K562 (cell line): Measurements from ENCODE around the gene AMPD3. TPM values are rescaled to one million over a fixed set of nuclear protein-coding genes. Genes with fewer than 3 reads are reported as not detected.
A peak's percentile ranks its signal among the peaks of the same experiment; 100 is the strongest.

Experiments used
- ATAC-seq: fragments of 200-7000 bp; cut with Tn5 transposase; 3 replicates; pipeline ENCODE4 v1.9.1; 2020; ENCODE audit warnings: moderate library complexity
- BruUV-seq: library from RNA; stranded (reverse); fragments of 400-500 nt; replicated peaks from 2 replicates; lab custom pipeline; 2021; lab: Mats Ljungman, UMichigan
- CTCF ChIA-PET: fragments of 300-600 bp; formaldehyde crosslinking; extraction: SDS; loops from one replicate; lab custom pipeline; 2021; ENCODE audit warnings: low intra/inter-chr PET ratio; lab: Yijun Ruan, JAX
- POLR2A ChIA-PET: fragments of 300-600, 350-650 bp; sonication (Branson Sonifier 250); formaldehyde crosslinking; extraction: SDS; loops from one replicate; lab custom pipeline; 2021; ENCODE audit warnings: antibody characterized with exemption, inconsistent platforms; lab: Yijun Ruan, JAX
- DNase-seq, 4 experiments: peaks; one replicate each; pipeline versions ENCODE4 v3.0.0 to v3.0.0-alpha.2; 2011 to 2018; ENCODE audit warnings: low spot score in 3 of 4, mixed read lengths in 3 of 4; ENCODE audit errors: extremely low read depth in 1 of 4
- FAIRE-seq: peaks from 2 replicates; lab custom pipeline; 2011; peaks lifted over from hg19 to GRCh38; lab: Jason Lieb, UNC
- H2AFZ ChIP-seq: 2 replicates; pipeline ENCODE4 v1.6.0; 2011; ENCODE audit warnings: low read depth, low read length, control low read depth, inconsistent platforms
- H3K27ac ChIP-seq: fragments of 200-600 bp; 3 replicates; pipeline ENCODE4 v1.8.0; 2011; ENCODE audit warnings: low read depth, mild to moderate bottlenecking, control low read depth, inconsistent platforms, low read length, moderate library complexity, mixed read lengths; ENCODE audit errors: extremely low read depth
- H3K27me3 ChIP-seq, 2 experiments: fragments of 300-600 bp in 1 of 2; 2 replicates in 1 of 2; 3 replicates in 1 of 2; pipeline versions ENCODE4 v1.6.0 to v1.8.0; 2011; ENCODE audit warnings: inconsistent platforms in 2 of 2, low read length in 2 of 2, mild to moderate bottlenecking in 1 of 2, mixed read lengths in 1 of 2, moderate library complexity in 1 of 2; ENCODE audit not compliant: control insufficient read depth in 2 of 2, insufficient read depth in 2 of 2
- H3K36me3 ChIP-seq: fragments of 300-600 bp; 3 replicates; pipeline ENCODE4 v1.8.0; 2011; ENCODE audit warnings: mild to moderate bottlenecking, low read length, inconsistent platforms; ENCODE audit not compliant: control insufficient read depth, insufficient read depth
- H3K4me1 ChIP-seq, 2 experiments: fragments of 200-600 bp in 1 of 2; replicated peaks in 1 of 2; 2 replicates in 1 of 2; 3 replicates in 1 of 2; pipeline versions ENCODE4 v1.5.1 to v1.8.0; 2011; ENCODE audit warnings: inconsistent platforms in 2 of 2, low read length in 2 of 2, mild to moderate bottlenecking in 1 of 2, mixed read lengths in 1 of 2, moderate library complexity in 1 of 2; ENCODE audit not compliant: control insufficient read depth in 2 of 2, insufficient read depth in 2 of 2
- H3K4me2 ChIP-seq: 2 replicates; pipeline ENCODE4 v1.6.1; 2011; ENCODE audit warnings: low read length, control low read depth, inconsistent platforms, mixed read lengths; ENCODE audit not compliant: insufficient read depth
- H3K4me3 ChIP-seq: fragments of 200-600 bp; sonication (generic), shearing (Covaris generic); 2 replicates; pipeline ENCODE4 v1.5.1; 2016; ENCODE audit warnings: control low read depth, inconsistent platforms
- H3K79me2 ChIP-seq: fragments of 200-600 bp; 3 replicates; pipeline ENCODE4 v1.8.0; 2011; ENCODE audit warnings: low read length, inconsistent platforms; ENCODE audit not compliant: control insufficient read depth, insufficient read depth
- H3K9ac ChIP-seq, 2 experiments: 2 replicates each; pipeline versions ENCODE4 v1.6.0 to v1.6.1; 2011; ENCODE audit warnings: low read depth in 2 of 2, low read length in 2 of 2, control low read depth in 1 of 2, inconsistent platforms in 1 of 2, mild to moderate bottlenecking in 1 of 2, mixed read lengths in 1 of 2; ENCODE audit not compliant: insufficient read depth in 1 of 2
- H3K9me1 ChIP-seq: one replicate; pipeline ENCODE4 v1.6.0; 2011; ENCODE audit warnings: inconsistent platforms, mild to moderate bottlenecking, low read length, moderate library complexity; ENCODE audit not compliant: control insufficient read depth, insufficient read depth
- H3K9me3 ChIP-seq: replicated peaks from 2 replicates; pipeline ENCODE4 v1.5.1; 2011; ENCODE audit warnings: low read depth, low read length, inconsistent platforms; ENCODE audit not compliant: control insufficient read depth, insufficient read depth
- H4K20me1 ChIP-seq: replicated peaks from 2 replicates; pipeline ENCODE4 v1.6.1; 2011; ENCODE audit warnings: low read length, inconsistent platforms, mixed read lengths; ENCODE audit not compliant: control insufficient read depth, insufficient read depth
- CREBBP ChIP-seq: IDR thresholded peaks from one replicate; pipeline ENCODE4 v1.6.1; 2012; ENCODE audit warnings: low read depth, mild to moderate bottlenecking, control low read depth, inconsistent platforms, low read length
- NR2C2 ChIP-seq, 2 experiments: fragments of 200-800 bp in 1 of 2; sonication (Bioruptor generic) in 1 of 2; sonication (generic) in 1 of 2; formaldehyde crosslinking in 1 of 2; IDR thresholded peaks; 2 replicates each; pipeline versions ENCODE4 v1.6.1 to v1.8.0; 2016 to 2022; ENCODE audit warnings: mild to moderate bottlenecking in 1 of 2, missing compliant biosample characterization in 1 of 2, missing genetic modification characterization in 1 of 2, missing genetic modification reagents in 1 of 2
- WGBS: fragments of 100-300 bp; shearing (Covaris generic); methylation state at CpG from one replicate; pipeline ENCODE4 v1.1.6; 2016; ENCODE audit warnings: low coverage, mixed read lengths; ENCODE audit not compliant: insufficient coverage; ENCODE audit errors: missing lambda C conversion rate; 5-methylcytosine and 5-hydroxymethylcytosine counted together
- in situ Hi-C: fragments of 300-500 bp; cut with MboI; formaldehyde crosslinking; loops from 4 replicates; pipeline ENCODE4 v1.15.0; 2018; ENCODE audit warnings: inconsistent platforms, mixed read lengths
- intact Hi-C: fragments of 100-400 bp; cut with micrococcal nuclease; formaldehyde crosslinking; loops from 2 replicates; pipeline ENCODE4 v1.14.2; 2022
- polyA plus RNA-seq, 8 experiments: library from polyadenylated mRNA; depleted of rRNA in 4 of 8; stranded (reverse) in 5 of 8; unstranded in 3 of 8; fragments of >200 nt; fragmentation: Nextera tagmentation in 2 of 8; fragmentation: Illumina TruSeq in 1 of 8; extraction: Ambion mirVana in 2 of 8; extraction: Trizol in 1 of 8; gene quantifications; 2 replicates each; pipeline versions ENCODE4 v1.2.1 to v1.2.3, GENCODE V29; 2011 to 2014; ENCODE audit warnings: inconsistent platforms in 1 of 8, missing spikeins in 1 of 8
- total RNA-seq, 7 experiments: library from RNA; depleted of rRNA in 6 of 7; stranded (reverse); fragments of >200 nt in 6 of 7; fragmentation: Illumina TruSeq in 2 of 7; extraction: Trizol in 2 of 7; gene quantifications; 2 replicates each; pipeline versions ENCODE4 v1.2.1 to v1.2.3, GENCODE V29; 2011 to 2021; ENCODE audit warnings: low replicate concordance in 1 of 7
- TF ChIP-seq, protein P1 (sequence below): fragments of 450-650 bp; IDR thresholded peaks from 2 replicates; pipeline ENCODE4 v1.6.1; 2016; ENCODE audit warnings: mild to moderate bottlenecking

Gene AMPD3
- total and polyA plus RNA-seq, 9 of the 15 experiments (the other 6 are each of a cell fraction or from before 2014, with no cell fraction given), result 4.4 to 23.6 (median 11.2) TPM

DNA sequence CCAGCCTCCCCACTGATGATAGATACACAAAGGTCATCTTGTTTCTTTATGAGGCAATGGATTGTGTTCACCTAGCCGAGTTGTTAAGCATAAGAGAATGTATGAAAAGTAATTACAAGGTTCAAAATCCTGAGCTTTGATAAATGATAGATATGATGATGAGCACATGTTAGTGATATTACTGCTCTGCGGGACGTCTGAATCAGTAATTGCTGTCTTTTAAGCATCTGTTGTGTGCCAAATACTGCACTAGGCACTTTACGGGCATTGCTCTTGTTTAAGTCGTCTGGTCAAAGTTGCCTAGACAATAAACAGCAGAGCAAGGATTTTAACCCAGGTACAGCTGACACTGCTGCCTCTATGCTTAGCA lies 86.5 kb downstream of the AMPD3 start:
- no peaks in the 10 kb centered on the region for H3K9me3 ChIP-seq
- ATAC-seq (no peak), FAIRE-seq (peak; percentile 35)
- H3K9ac ChIP-seq, result peak overlapping the region; percentile 61 to 96; a peak in 3 of 4 replicates
- peak overlapping the region; percentile 93 for H3K4me2 ChIP-seq
- no peak overlapping the region for H3K27ac ChIP-seq
- 35% methylated on average over 5 of the region's 5 CpGs for WGBS
- in situ Hi-C loops, result no loop called here
- H3K4me3 ChIP-seq, result peak overlapping the region; percentile 74
- no peaks in the 10 kb centered on the region for H3K27me3 ChIP-seq
- H2AFZ ChIP-seq, result peak overlapping the region; percentile 99
- H4K20me1 ChIP-seq, result no peaks in the 10 kb centered on the region
- TF ChIP-seq, protein P1, sequence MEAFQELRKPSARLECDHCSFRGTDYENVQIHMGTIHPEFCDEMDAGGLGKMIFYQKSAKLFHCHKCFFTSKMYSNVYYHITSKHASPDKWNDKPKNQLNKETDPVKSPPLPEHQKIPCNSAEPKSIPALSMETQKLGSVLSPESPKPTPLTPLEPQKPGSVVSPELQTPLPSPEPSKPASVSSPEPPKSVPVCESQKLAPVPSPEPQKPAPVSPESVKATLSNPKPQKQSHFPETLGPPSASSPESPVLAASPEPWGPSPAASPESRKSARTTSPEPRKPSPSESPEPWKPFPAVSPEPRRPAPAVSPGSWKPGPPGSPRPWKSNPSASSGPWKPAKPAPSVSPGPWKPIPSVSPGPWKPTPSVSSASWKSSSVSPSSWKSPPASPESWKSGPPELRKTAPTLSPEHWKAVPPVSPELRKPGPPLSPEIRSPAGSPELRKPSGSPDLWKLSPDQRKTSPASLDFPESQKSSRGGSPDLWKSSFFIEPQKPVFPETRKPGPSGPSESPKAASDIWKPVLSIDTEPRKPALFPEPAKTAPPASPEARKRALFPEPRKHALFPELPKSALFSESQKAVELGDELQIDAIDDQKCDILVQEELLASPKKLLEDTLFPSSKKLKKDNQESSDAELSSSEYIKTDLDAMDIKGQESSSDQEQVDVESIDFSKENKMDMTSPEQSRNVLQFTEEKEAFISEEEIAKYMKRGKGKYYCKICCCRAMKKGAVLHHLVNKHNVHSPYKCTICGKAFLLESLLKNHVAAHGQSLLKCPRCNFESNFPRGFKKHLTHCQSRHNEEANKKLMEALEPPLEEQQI, result 0 out of 2 replicates have a peak, but pooled peaks have one; percentile 2
- TF ChIP-seq CREBBP (no peak), NR2C2 (CRISPR knock-in tag; IDR thresholded peaks at IDR 0.05) (no peak), NR2C2 (tag; IDR thresholded peaks at IDR 0.05) (peak; percentile 19; the same call in 1 of the 2 replicates)
- TF ChIP-seq, all 486 proteins: peak for 2
- no TSS peak for BruUV-seq
- DNase-seq, result no peak
- peaks cover 8 to 11% of the 10 kb centered on the region in 2 experiments; a peak in 4 of 5 replicates for H3K4me1 ChIP-seq
- no peaks in the 10 kb centered on the region for H3K36me3 ChIP-seq
- ChIA-PET POLR2A (interaction anchor here (0.8 to 1.8 kb wide), 8 partner anchors 10 to 209 kb away, joined by 3 to 11 read pairs (median 4); partner anchors contain the start of gene CTR9), CTCF (interaction anchor here (1.1 kb wide), 1 partner anchor 194 kb away, joined by 5 read pairs; no protein-coding TSS in a partner anchor)
- peaks cover 15% of the 10 kb centered on the region for H3K79me2 ChIP-seq
- no peaks in the 10 kb centered on the region for H3K9me1 ChIP-seq
- intact Hi-C loops, result loop anchor here (1.0 to 2.0 kb wide), 2 partner anchors 135 to 194 kb away; no protein-coding TSS in a partner anchor
